Measurements from ENCODE around the gene N4BP2L2. TPM values are rescaled to one million over a fixed set of nuclear protein-coding genes. Genes with fewer than 3 reads are reported as not detected.
"Not testable (repeated sequence)": the region's sequence is repeated elsewhere in the genome, so short reads cannot be mapped to it uniquely, and the experiment has no call there.

Gene N4BP2L2
- total RNA-seq, 1 experiment from 2014 or later, result 92.7 TPM

DNA sequence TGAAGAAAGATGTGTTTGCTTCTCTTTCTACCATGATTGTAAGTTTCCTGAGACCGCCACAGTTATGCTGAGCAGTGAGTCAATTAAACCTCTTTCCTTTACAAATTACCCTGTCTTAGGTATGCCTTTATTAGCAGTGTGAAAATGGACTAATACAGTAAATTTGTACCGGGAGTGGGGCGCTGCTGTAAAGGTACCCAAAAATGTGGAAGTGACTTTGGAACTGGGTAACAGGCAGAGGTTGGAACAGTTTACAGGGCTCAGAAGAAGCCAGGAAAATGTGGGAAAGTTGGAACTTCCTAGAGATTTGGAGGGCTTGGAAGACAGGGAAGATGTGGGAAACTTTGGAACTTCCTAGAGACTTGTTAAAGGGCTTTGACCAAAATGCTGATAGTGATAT lies 38.4 kb upstream of the N4BP2L2 start (continued):
- TF ChIP-seq, protein P1, sequence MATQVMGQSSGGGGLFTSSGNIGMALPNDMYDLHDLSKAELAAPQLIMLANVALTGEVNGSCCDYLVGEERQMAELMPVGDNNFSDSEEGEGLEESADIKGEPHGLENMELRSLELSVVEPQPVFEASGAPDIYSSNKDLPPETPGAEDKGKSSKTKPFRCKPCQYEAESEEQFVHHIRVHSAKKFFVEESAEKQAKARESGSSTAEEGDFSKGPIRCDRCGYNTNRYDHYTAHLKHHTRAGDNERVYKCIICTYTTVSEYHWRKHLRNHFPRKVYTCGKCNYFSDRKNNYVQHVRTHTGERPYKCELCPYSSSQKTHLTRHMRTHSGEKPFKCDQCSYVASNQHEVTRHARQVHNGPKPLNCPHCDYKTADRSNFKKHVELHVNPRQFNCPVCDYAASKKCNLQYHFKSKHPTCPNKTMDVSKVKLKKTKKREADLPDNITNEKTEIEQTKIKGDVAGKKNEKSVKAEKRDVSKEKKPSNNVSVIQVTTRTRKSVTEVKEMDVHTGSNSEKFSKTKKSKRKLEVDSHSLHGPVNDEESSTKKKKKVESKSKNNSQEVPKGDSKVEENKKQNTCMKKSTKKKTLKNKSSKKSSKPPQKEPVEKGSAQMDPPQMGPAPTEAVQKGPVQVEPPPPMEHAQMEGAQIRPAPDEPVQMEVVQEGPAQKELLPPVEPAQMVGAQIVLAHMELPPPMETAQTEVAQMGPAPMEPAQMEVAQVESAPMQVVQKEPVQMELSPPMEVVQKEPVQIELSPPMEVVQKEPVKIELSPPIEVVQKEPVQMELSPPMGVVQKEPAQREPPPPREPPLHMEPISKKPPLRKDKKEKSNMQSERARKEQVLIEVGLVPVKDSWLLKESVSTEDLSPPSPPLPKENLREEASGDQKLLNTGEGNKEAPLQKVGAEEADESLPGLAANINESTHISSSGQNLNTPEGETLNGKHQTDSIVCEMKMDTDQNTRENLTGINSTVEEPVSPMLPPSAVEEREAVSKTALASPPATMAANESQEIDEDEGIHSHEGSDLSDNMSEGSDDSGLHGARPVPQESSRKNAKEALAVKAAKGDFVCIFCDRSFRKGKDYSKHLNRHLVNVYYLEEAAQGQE (IDR thresholded peaks at IDR 0.05; ENCODE audit: low read depth), result no peak
- TF ChIP-seq, protein P2, sequence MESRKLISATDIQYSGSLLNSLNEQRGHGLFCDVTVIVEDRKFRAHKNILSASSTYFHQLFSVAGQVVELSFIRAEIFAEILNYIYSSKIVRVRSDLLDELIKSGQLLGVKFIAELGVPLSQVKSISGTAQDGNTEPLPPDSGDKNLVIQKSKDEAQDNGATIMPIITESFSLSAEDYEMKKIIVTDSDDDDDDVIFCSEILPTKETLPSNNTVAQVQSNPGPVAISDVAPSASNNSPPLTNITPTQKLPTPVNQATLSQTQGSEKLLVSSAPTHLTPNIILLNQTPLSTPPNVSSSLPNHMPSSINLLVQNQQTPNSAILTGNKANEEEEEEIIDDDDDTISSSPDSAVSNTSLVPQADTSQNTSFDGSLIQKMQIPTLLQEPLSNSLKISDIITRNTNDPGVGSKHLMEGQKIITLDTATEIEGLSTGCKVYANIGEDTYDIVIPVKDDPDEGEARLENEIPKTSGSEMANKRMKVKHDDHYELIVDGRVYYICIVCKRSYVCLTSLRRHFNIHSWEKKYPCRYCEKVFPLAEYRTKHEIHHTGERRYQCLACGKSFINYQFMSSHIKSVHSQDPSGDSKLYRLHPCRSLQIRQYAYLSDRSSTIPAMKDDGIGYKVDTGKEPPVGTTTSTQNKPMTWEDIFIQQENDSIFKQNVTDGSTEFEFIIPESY (IDR thresholded peaks at IDR 0.05; ENCODE audit: extremely low read depth, insufficient replicate concordance, low read length), result no peak
- no peak for TF ChIP-seq SIN3A (IDR thresholded peaks at IDR 0.05; ENCODE audit: low read depth)
- TF ChIP-seq EZH2 (IDR thresholded peaks at IDR 0.05), result no peak
- TF ChIP-seq POLR2A (IDR thresholded peaks at IDR 0.05; ENCODE audit: borderline replicate concordance, extremely low read depth, insufficient read depth, insufficient read length), result no peak
- TF ChIP-seq EZH2phosphoT487 (IDR thresholded peaks at IDR 0.05; ENCODE audit: borderline replicate concordance), result no peak
- TF ChIP-seq EGR1 (IDR thresholded peaks at IDR 0.05; ENCODE audit: low read depth), result no peak
- no peak for TF ChIP-seq FOSL1 (IDR thresholded peaks at IDR 0.05; ENCODE audit: low read depth)
- no peak for TF ChIP-seq CBX3 (IDR thresholded peaks at IDR 0.05; ENCODE audit: low read depth)
- no peak for TF ChIP-seq ZNF274 (IDR thresholded peaks at IDR 0.05; ENCODE audit: low read depth, low read length)

DNA sequence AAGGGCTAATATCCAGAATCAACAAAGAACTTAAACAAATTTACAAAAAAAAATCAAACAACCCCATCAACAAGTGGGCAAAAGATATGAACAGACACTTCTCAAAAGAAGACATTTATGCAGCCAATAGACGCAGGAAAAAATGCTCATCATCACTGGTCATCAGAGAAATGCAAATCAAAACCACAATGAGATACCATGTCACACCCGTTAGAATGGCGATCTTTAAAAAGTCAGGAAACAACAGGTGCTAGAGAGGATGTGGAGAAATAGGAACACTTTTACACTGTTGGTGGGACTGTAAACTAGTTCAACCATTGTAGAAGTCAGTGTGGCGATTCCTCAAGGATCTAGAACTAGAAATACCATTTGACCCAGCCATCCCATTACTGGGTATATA lies 37.1 kb upstream of the N4BP2L2 start:
- H4K20me1 ChIP-seq (ENCODE audit: insufficient read depth); H2AFZ ChIP-seq (ENCODE audit: low read depth, low read length, poor library complexity, severe bottlenecking); H3K9me2 ChIP-seq (ENCODE audit: insufficient read depth); DNase-seq (ENCODE audit: low read depth, low spot score); H3K4me2 ChIP-seq (ENCODE audit: low read length); CTCF ChIA-PET; RAD21 ChIA-PET (ENCODE audit: low non-redundant PET in 1 of 2, low total read pairs in 2 of 2, uncharacterized antibody in 2 of 2, unreplicated experiment in 2 of 2); H3K9me3 ChIP-seq (ENCODE audit: control insufficient read depth in 1 of 2, insufficient read depth in 1 of 2, low read depth in 1 of 2, low read length in 2 of 2); H3K79me2 ChIP-seq (ENCODE audit: insufficient read depth, low read length); H3K4me1 ChIP-seq (ENCODE audit: control insufficient read depth in 1 of 2, insufficient read depth in 2 of 2, low read length in 2 of 2); POLR2A ChIA-PET; H3K27ac ChIP-seq (ENCODE audit: low read depth, low read length); H3K27me3 ChIP-seq (ENCODE audit: insufficient read depth, low read length); H3K36me3 ChIP-seq (ENCODE audit: control insufficient read depth in 1 of 2, insufficient read depth in 2 of 2, low read length in 2 of 2); H3K4me3 ChIP-seq (replicated peaks in 1 of 2; ENCODE audit: low read depth in 1 of 2, low read length in 2 of 2); BruUV-seq (replicated peaks); H3K9ac ChIP-seq (ENCODE audit: low read length); intact Hi-C loops (cut with micrococcal nuclease); ATAC-seq: not testable (repeated sequence)

DNA sequence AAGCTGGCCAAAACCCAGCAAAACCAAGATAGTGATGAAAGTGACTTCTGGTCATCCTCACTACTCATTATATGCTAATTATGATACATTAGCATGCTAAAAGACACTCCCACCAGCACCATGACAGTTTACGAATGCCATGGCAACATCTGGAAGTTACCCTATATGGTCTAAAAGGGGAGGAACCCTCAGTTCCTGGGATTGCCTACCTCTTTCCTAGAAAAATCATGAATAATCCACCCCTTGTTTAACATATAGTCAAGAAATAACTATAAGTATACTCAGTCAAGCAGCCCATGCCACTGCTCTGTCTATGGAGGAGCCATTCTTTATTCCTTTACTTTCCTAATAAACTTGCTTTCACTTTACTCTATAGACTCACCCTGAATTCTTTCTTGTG lies 22.2 kb upstream of the N4BP2L2 start:
- intact Hi-C loops (cut with micrococcal nuclease); DNase-seq (ENCODE audit: low read depth, low spot score); H4K20me1 ChIP-seq (ENCODE audit: insufficient read depth); H2AFZ ChIP-seq (ENCODE audit: low read depth, low read length, poor library complexity, severe bottlenecking); H3K9me2 ChIP-seq (ENCODE audit: insufficient read depth); H3K27ac ChIP-seq (ENCODE audit: low read depth, low read length); H3K4me2 ChIP-seq (ENCODE audit: low read length); CTCF ChIA-PET; H3K9me3 ChIP-seq (ENCODE audit: control insufficient read depth in 1 of 2, insufficient read depth in 1 of 2, low read depth in 1 of 2, low read length in 2 of 2); H3K4me1 ChIP-seq (ENCODE audit: control insufficient read depth in 1 of 2, insufficient read depth in 2 of 2, low read length in 2 of 2); H3K36me3 ChIP-seq (ENCODE audit: control insufficient read depth in 1 of 2, insufficient read depth in 2 of 2, low read length in 2 of 2); ATAC-seq; H3K79me2 ChIP-seq (ENCODE audit: insufficient read depth, low read length); H3K9ac ChIP-seq (ENCODE audit: low read length); RAD21 ChIA-PET (ENCODE audit: low non-redundant PET in 1 of 2, low total read pairs in 2 of 2, uncharacterized antibody in 2 of 2, unreplicated experiment in 2 of 2); H3K4me3 ChIP-seq (replicated peaks in 1 of 2; ENCODE audit: low read depth in 1 of 2, low read length in 2 of 2); BruUV-seq (replicated peaks); H3K27me3 ChIP-seq (ENCODE audit: insufficient read depth, low read length): not testable (repeated sequence)
- POLR2A ChIA-PET, result interaction anchor here (0.6 kb wide), 1 partner anchor 949 kb away, joined by 4 read pairs; no protein-coding TSS in a partner anchor

Measured in HCT116 (cell line).